ENCODE measurements around the gene MARCKS.
"Not testable (repeated sequence)": the region's sequence is repeated elsewhere in the genome, so short reads cannot be mapped to it uniquely, and the experiment has no call there.

The MARCKS gene

DNA sequence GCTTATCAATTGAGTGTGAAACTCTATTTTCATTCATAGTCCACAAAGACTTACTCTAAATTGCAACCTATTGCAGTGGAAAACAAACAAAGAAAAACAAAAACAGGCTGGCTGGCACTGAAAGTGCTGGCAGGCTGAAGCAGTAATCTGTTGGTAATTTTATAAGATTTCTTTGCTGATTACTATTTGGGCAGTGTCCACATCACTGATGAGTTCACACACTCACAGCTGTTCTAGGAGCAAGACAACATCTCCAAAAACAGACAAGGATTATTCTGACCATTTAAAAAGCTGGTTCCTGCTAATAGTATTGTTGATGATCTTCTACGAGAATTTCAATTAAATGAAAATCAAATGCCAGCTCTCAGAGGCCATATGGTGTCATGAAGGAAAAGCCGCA lies 26.9 kb downstream of the MARCKS start:
- no peak for DNase-seq

DNA sequence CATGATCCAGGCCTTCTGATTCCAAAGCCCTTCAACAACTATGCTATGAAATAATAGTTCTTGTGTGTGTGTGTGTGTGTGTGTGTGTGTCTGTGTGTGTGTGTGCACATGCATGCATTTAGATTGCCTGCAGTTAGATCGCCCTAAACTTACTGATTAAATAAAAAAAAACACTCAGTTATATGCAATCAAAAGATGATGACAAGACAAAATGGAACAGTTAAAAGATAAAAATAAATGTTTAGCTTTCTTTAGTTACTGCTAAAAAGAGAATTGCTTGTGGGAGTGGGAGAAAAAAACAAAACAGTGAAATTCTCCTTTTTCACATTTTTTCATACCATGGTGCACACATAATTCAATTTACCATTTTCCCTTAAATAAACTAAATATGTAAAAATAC lies 29.4 kb downstream of the MARCKS start:
- DNase-seq: no peak

DNA sequence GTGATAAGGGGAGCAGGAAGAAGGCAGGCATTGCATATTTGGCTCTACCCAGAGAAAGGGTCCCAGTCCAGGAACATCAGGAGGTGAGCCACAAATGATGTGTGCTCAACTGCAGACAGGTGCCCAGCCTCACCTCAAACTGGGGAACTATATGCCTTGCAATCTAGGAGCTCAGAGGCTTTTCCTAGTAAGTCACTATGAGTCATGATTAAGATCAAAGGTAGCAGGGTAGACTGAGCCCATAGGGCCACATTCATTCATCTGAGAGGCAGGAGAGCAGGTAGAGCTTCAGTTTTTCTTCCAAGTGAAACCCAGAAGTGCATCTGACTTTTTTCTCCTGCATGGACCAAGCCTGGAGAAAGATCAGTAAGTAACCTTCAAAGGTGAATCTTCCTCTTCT lies 31.3 kb downstream of the MARCKS start:
- DNase-seq: no peak

DNA sequence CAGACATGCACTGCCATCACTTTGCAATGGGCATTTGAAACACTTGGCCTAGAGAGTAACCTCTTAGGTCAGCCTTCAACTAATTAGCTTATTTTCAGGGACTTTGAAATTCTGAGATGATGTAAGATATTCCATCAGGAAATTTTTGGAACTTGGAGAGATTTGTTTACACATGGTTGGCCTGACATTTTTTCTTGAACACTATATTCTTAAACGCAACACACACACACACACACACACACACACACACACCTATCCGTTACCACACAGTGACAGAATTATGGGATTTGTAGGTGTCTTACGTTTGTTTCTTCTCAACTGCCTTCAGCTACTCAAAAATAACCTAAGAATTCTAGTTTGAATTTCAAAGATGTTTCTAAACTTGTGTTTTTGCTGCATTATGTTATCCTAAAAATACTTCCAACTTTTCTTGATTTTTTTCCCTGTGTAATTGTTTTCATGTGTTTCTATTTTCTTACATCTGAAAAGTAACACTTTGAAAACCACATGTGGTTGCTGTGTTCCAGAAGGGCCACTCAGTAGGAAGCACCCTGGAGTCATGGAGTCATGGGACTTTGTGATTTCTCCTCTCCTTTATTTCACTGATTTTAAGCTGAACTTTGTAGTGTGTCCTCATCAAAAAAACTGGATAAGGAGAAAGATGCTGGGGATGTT lies 31.9 kb downstream of the MARCKS start:
- no peak for DNase-seq

DNA sequence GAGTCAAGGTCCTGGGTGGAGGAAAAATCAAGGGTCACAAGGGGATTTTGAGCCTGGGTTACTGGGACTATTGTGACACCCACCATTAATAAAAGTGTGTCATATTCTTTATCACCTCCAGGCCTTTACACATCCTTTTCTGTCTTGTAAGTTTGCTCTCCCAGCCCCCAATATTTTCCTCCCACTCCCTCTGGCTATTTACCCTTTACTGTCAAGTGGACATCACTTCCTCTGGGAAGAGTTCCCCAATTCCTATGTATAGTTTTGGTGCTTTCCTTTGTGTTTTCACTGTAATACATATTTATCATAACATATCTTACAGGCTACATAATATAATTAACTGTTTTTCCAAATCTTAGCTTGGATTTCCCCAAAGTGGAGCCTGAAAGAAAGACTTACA lies 36.3 kb downstream of the MARCKS start:
- DNase-seq: peak in 2 of 4 experiments; percentile 8 to 21

GRCh38 chr6:113893866-113894265 lies 36.7 kb downstream of the MARCKS start:
- DNase-seq: peak in 1 of 4 experiments; percentile 6

DNA sequence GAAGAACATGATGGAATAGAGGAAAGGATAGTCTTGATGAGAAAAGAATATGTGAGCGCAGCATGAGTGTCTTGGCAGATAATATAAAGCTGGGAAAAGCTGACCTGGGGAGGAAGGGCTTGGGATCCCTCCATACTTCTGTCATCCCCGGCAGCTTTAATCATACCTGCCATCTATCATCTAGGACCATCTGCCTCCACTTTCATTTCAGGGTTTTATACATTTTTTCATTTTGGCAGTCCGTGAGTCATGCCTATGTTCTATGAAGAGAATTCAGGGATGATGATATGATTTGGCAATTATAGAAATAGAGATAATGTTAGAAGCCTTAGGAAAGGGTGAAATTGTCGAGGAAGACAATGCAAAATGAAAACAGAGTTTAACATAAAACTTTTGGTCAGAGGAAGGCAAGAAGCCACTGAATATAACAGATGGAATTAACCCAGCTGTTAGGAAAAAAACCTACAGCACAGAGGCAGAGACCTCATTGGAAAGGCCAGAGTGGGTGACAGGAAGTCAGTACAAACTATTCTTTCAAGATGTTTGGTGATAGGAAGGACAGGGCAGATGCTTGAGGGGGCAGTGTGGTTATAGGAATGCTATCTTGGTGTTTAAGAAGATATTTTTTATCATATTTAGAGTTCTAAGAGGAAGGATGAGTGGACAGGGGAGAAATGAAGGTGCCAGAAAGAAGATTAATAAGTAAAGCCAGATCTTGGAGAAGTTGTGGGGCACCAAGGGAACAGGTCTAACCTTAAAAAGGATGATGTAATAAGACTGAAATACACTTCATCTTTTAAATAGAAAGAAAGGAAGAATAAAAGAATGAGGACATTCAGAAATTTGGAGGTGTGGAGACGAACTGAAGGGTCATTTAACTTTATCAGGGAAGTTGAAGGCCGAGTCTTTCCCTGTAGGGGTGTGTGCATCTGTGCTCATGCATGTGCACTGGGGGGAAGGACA lies 37.8 kb downstream of the MARCKS start:
- DNase-seq: no peak

DNA sequence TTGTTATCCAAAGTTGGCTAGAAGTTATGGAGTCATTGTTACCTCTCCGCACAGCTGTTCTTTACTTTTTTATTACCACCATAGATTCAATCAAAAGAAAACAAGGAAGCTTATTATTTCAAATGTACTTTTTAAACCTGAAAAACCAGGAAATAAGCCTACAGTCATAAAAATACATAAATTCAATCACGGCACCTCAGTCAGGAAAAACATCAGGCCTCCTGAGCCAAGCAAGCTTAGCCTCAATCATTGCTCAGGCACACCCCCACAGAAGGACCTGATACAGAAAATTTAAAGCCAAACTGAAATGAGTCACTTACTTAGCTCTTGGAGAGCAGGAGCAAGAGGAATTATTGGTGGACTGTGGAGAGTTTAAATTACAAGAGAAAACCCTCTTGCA lies 44.3 kb downstream of the MARCKS start:
- DNase-seq: no peak

DNA sequence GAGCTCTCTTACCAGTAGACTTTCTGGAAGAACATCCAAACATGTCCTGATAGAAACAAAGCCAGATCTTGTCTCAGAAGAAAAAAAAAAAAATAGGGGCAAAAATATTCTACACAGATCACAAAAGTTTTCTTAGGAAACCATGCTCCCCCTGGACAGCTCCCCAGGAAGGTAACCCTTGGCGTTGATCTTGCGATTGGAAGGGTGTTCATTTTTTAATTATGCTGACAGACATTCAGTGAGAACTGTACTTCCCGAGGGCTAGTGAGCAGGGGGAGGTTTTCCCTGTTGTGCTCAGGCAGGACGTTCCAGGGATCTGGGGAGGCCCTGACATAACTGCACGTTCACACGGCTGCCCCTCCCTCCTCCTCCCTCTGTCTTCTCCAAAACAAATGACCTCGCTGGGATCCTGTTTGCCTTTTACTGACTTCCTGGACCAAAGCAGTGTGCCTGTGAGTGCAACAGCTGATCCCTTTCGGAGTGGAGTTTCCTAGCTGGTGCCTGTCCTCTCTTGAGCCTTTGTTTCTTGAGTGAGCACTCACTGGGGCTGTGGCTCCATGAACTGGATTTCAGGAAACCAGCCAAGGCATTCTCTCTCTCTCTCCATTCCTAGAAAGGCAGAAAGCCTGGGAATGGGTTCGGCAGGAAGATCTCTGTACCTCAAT lies 46.7 kb downstream of the MARCKS start:
- DNase-seq: no peak

GRCh38 chr6:113907102-113907815 lies 50.1 kb downstream of the MARCKS start:
- DNase-seq: peak in 2 of 4 experiments; percentile 6 to 14

- DNase-seq: no peak
Observed at GRCh38 chr6:113908801-113909200, 51.7 kb downstream of the MARCKS start.

GRCh38 chr6:113909224-113909856 lies 52.2 kb downstream of the MARCKS start:
- DNase-seq: peak; percentile 53 to 80 (median 72)

- DNase-seq: not testable (repeated sequence)
Observed at GRCh38 chr6:113910285-113910684, 53.1 kb downstream of the MARCKS start.
